ENCODE data around the gene FBLN1. TPM values are rescaled to one million over a fixed set of nuclear protein-coding genes. Genes with fewer than 3 reads are reported as not detected.

Gene FBLN1
- total and polyA plus RNA-seq, 2 of the 8 experiments (the other 6 are each of a cell fraction or from before 2014, with no cell fraction given) = 159 to 168 TPM

DNA sequence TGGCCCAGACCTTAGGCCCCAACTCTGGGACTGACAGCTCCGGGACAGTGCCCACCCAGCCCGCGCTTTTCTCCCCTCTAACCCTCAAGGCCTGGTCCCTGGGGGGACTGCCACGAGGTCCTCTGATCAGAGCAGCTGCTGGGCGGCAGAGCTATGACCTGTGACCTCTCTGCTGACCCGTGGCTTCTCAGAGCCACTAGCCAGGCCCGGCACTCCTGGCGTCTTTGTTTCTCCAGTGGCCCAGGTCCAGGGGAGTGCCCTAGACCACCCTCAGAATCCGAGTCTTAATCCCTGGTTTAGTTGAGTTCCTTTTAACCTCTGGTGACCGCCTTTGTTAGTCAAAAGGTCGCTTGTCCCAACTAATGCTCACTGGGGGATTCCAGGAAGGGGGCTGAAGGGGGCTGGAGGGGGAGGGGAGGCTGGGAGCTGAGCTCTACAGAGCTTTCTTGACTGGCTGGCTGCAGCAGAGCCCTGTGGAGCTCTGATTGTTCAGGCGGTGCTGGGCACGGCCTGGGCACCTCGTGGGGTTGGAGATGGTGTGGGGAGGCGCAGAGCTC, 1.2 kb downstream of the FBLN1 start (continued):
- TF ChIP-seq CREB1 (IDR thresholded peaks at IDR 0.05) (no peak), BCL11A (IDR thresholded peaks at IDR 0.05; ENCODE audit: low read depth in 2 of 2, low read length in 2 of 2) (no peak), TCF12 (IDR thresholded peaks at IDR 0.05; ENCODE audit: low read depth, low read length) (no peak), POLR2A (IDR thresholded peaks at IDR 0.05; ENCODE audit: control extremely low read depth in 1 of 2, low read depth in 2 of 2, low read length in 2 of 2) (peak in 1 of 2 experiments; percentile 31; a peak in 2 of 3 replicates), TBP (IDR thresholded peaks at IDR 0.05; ENCODE audit: low read depth, low read length) (no peak), RFX5 (IDR thresholded peaks at IDR 0.05; ENCODE audit: borderline replicate concordance, low read depth, low read length) (no peak), CBX5 (IDR thresholded peaks at IDR 0.05; ENCODE audit: low read depth, low read length) (no peak), TAF7 (optimal IDR thresholded peaks at IDR 0.05; ENCODE audit: borderline replicate concordance, low read depth, low read length) (peak; percentile 41), RXRA (IDR thresholded peaks at IDR 0.05; ENCODE audit: insufficient read depth, low read depth, low read length) (no peak), MAX (IDR thresholded peaks at IDR 0.05) (no peak; the same call in none of the 2 replicates), SP4 (IDR thresholded peaks at IDR 0.05; ENCODE audit: low read length) (0 out of 2 replicates have a peak, but pooled peaks have one; percentile 18), SIX5 (IDR thresholded peaks at IDR 0.05; ENCODE audit: low read depth, low read length) (no peak), EZH2 (IDR thresholded peaks at IDR 0.05; ENCODE audit: low read depth, low read length, severe bottlenecking) (no peak), KDM4A (IDR thresholded peaks at IDR 0.05; ENCODE audit: low read depth, low read length, severe bottlenecking) (peak; percentile 20), CBX8 (IDR thresholded peaks at IDR 0.05; ENCODE audit: borderline replicate concordance, low read depth, low read length) (no peak), BACH1 (IDR thresholded peaks at IDR 0.05; ENCODE audit: low read length) (no peak), BRCA1 (IDR thresholded peaks at IDR 0.05; ENCODE audit: low read depth, low read length) (no peak), SIN3A (conservative IDR thresholded peaks at IDR 0.05 in 1 of 2, IDR thresholded peaks at IDR 0.05 in 1 of 2; ENCODE audit: low read depth in 1 of 2, low read length in 2 of 2) (0 out of 4 replicates have a peak, but pooled peaks of 1 of the 2 experiments have one; percentile 4), CHD1 (IDR thresholded peaks at IDR 0.05; ENCODE audit: low read depth, low read length) (no peak), POLR2AphosphoS5 (IDR thresholded peaks at IDR 0.05; ENCODE audit: low read depth, low read length) (0 out of 2 replicates have a peak, but pooled peaks have one; percentile 44), KDM5A (IDR thresholded peaks at IDR 0.05; ENCODE audit: low read length) (no peak), TAF1 (IDR thresholded peaks at IDR 0.05; ENCODE audit: low read depth, low read length) (0 out of 2 replicates have a peak, but pooled peaks have one; percentile 22), ASH2L (IDR thresholded peaks at IDR 0.05; ENCODE audit: low read length) (no peak), ZNF274 (IDR thresholded peaks at IDR 0.05; ENCODE audit: borderline replicate concordance, extremely low read depth, low read length) (no peak), EGR1 (IDR thresholded peaks at IDR 0.05; ENCODE audit: borderline replicate concordance, low read depth, low read length) (no peak)
- TF ChIP-seq, protein P1, sequence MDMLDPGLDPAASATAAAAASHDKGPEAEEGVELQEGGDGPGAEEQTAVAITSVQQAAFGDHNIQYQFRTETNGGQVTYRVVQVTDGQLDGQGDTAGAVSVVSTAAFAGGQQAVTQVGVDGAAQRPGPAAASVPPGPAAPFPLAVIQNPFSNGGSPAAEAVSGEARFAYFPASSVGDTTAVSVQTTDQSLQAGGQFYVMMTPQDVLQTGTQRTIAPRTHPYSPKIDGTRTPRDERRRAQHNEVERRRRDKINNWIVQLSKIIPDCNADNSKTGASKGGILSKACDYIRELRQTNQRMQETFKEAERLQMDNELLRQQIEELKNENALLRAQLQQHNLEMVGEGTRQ (IDR thresholded peaks at IDR 0.05; ENCODE audit: low read length) = no peak

Measured in H1 (cell line).